Measurements from ENCODE around the gene PLA2G5. TPM values are rescaled to one million over a fixed set of nuclear protein-coding genes. Genes with fewer than 3 reads are reported as not detected.

PLA2G5 gene
- total and polyA plus RNA-seq, 2 of the 4 experiments (the other 2 are of a cell fraction), result not detected

Other genes with a start within 250 kb of the PLA2G5 start
- 2.9 and 6.1 TPM in 2 replicates for gene OTUD3, start 187.8 kb upstream of the PLA2G5 start, total RNA-seq (2012; rRNA removed)
- 2.6 and 3.1 TPM in 2 replicates for gene OTUD3, start 187.8 kb upstream of the PLA2G5 start, polyA plus RNA-seq (2012; rRNA removed)
- gene PLA2G2E, start 146.6 kb upstream of the PLA2G5 start, total RNA-seq (2012; rRNA removed), result not detected in 2 replicates
- not detected in 2 replicates for gene PLA2G2E, start 146.6 kb upstream of the PLA2G5 start, polyA plus RNA-seq (2012; rRNA removed)
- gene PLA2G2A, start 90.6 kb upstream of the PLA2G5 start, total RNA-seq (2012; rRNA removed), result not detected in 2 replicates
- gene PLA2G2A, start 90.6 kb upstream of the PLA2G5 start, polyA plus RNA-seq (2012; rRNA removed), result not detected in 2 replicates
- not detected in 2 replicates for gene PLA2G2D, start 49.3 kb downstream of the PLA2G5 start, total RNA-seq (2012; rRNA removed)
- gene PLA2G2D, start 49.3 kb downstream of the PLA2G5 start, polyA plus RNA-seq (2012; rRNA removed), result not detected in 2 replicates
- gene PLA2G2F, start 69.1 kb downstream of the PLA2G5 start, total RNA-seq (2012; rRNA removed), result not detected in 2 replicates
- gene PLA2G2F, start 69.1 kb downstream of the PLA2G5 start, polyA plus RNA-seq (2012; rRNA removed), result not detected in 2 replicates
- gene UBXN10, start 115.9 kb downstream of the PLA2G5 start, total RNA-seq (2012; rRNA removed), result not detected in 2 replicates
- not detected in 2 replicates for gene UBXN10, start 115.9 kb downstream of the PLA2G5 start, polyA plus RNA-seq (2012; rRNA removed)
- gene PLA2G2C, start 116.3 kb downstream of the PLA2G5 start, total RNA-seq (2012; rRNA removed), result not detected in 2 replicates
- not detected in 2 replicates for gene PLA2G2C, start 116.3 kb downstream of the PLA2G5 start, polyA plus RNA-seq (2012; rRNA removed)
- gene VWA5B1, start 220.7 kb downstream of the PLA2G5 start, total RNA-seq (2012; rRNA removed), result not detected in 2 replicates
- gene VWA5B1, start 220.7 kb downstream of the PLA2G5 start, polyA plus RNA-seq (2012; rRNA removed), result not detected in 2 replicates

Data from IMR-90 (cell line).